ENCODE measurements around the gene GZMH.

DNA sequence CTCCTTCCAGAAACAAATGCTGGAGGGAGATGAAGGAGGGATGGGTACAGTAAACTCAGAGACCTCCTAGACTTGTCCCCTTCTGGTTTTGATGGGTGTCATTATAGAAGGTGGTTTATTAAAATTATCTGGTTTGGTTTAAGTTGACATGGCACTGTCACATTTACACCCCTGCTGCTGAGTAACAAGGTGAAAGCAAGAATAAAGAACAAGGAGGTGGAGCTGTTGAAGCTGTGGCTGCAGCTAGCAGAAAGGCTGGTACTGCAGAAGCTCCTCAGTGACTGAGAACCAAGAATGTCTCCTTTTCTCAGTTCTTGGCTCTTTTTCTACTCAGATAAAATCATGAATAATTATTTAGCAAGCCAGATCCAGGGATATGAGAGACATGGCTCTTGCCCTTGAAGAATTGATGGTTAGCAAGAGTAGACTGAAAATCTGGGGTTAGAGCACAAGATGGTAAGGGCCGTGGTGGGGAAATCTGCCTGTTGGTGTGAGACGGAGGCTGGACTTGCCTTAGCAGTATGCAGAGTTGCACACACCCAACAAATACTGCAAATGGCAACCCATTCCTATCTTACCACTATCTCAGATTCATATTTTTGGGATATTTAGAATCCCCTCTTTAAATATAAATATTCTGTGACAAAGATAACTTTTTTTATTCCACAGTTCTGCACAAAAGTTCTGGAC lies at the start of gene GZMH:
- TF ChIP-seq, protein P1, sequence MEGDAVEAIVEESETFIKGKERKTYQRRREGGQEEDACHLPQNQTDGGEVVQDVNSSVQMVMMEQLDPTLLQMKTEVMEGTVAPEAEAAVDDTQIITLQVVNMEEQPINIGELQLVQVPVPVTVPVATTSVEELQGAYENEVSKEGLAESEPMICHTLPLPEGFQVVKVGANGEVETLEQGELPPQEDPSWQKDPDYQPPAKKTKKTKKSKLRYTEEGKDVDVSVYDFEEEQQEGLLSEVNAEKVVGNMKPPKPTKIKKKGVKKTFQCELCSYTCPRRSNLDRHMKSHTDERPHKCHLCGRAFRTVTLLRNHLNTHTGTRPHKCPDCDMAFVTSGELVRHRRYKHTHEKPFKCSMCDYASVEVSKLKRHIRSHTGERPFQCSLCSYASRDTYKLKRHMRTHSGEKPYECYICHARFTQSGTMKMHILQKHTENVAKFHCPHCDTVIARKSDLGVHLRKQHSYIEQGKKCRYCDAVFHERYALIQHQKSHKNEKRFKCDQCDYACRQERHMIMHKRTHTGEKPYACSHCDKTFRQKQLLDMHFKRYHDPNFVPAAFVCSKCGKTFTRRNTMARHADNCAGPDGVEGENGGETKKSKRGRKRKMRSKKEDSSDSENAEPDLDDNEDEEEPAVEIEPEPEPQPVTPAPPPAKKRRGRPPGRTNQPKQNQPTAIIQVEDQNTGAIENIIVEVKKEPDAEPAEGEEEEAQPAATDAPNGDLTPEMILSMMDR (IDR thresholded peaks at IDR 0.05) = no peak
- no peak for TF ChIP-seq EZH2 (IDR thresholded peaks at IDR 0.05; ENCODE audit: borderline replicate concordance, insufficient read depth, low read depth, low read length, poor library complexity, severe bottlenecking)
